ENCODE data around the gene CPNE7. TPM values are rescaled to one million over a fixed set of nuclear protein-coding genes. Genes with fewer than 3 reads are reported as not detected.

Gene CPNE7
- total and polyA plus RNA-seq, 2 of the 8 experiments (the other 6 are each of a cell fraction or from before 2014, with no cell fraction given), result 10.0 to 23.7 TPM

- TF ChIP-seq SUZ12 (IDR thresholded peaks at IDR 0.05; ENCODE audit: low read length) (peak; percentile 42; the same call in 1 of the 2 replicates), POLR2A (IDR thresholded peaks at IDR 0.05; ENCODE audit: control extremely low read depth in 1 of 2, low read depth in 2 of 2, low read length in 2 of 2) (peak in 1 of 2 experiments; percentile 47; a peak in 2 of 3 replicates), RNF2 (IDR thresholded peaks at IDR 0.05; ENCODE audit: borderline replicate concordance, low read depth, low read length, missing control alignments, poor library complexity, severe bottlenecking) (no peak)
These were observed 9.8 kb upstream of the CPNE7 start (continued) for GRCh38 chr16:89565506-89566372.

Data from H1 (cell line).